GM21381 (cell line): ENCODE results near the gene CHTF18.
"Not testable (repeated sequence)": the region's sequence is repeated elsewhere in the genome, so short reads cannot be mapped to it uniquely, and the experiment has no call there.

Experiments
- ATAC-seq: cut with Tn5 transposase; IDR thresholded peaks from one replicate; pipeline ENCODE4 v1.9.1; 2021; ENCODE audit warnings: mild to moderate bottlenecking, moderate library complexity; ENCODE audit not compliant: unreplicated experiment

CHTF18 gene

DNA sequence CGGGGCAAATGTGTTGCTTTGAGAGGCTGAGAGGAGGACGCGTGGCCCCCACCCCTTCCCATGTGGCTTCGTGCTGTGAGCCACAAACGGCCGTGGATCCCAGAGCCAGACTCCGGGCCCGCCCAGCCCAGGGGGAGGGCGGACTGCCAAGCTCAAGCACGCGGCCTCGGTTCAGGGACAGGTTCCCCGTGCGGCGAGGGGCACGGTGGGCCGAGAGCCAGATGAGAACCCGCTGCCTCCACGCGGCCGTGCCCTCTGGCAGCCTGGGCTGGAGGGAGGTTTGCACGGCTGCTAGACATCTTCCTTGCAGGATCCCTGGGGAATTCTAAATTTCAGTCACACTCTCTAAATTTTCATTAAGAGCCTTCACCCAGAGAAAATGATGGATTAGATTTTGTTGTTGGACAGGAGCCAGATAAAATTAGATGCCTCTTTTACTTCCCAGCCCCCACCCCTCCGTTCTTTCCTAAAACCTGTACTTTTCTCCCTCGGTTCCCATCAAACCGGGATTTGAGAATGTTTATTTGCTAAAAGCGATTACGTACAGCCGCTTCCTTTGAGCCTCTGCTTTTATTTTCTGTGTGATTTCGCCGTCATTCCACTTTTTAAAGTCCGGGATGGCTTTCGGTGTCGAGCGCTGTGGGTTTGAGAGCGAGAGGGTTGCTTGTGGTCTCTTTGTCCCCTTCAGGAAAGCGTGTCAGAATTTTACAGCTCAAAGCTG, 37.1 kb downstream of the CHTF18 start:
- no peak for ATAC-seq

DNA sequence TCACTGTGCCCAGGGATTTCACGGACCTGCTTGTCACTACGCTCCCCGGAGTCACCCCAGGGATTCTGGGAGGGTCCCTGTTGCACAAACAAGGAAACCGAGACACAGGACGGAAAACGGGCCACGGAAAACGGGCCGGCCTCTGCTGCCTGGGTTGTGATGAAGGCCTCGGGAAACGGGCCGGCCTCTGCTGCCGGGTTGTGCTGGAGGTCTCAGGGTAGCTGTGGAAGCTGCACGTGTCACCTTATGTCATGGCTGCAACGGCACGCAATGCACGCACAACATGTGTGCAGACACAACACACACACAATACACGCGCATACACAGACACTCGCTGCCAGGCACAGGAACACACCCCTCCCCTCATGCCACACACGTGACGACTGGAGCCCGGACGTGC, 39.1 kb downstream of the CHTF18 start:
- ATAC-seq: no peak

DNA sequence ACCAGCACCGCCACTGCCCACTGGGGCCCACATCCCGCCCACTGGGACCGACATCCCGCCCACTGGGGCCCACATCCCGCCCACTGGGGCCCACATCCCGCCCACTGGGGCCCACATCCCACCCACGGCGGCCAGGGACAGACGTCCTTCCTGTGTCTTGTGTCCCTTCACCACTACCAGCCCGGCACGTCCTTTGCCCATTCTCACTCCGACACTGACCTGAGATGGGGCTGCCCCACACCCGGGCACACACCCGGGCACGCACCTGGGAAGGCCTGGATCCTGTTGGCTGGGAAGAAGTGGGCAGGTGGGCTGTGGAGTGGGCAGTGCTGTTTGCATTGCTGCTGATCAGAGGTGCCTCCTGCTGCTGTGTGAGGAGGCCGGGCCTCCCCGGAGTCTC, 40.5 kb downstream of the CHTF18 start:
- ATAC-seq: no peak

DNA sequence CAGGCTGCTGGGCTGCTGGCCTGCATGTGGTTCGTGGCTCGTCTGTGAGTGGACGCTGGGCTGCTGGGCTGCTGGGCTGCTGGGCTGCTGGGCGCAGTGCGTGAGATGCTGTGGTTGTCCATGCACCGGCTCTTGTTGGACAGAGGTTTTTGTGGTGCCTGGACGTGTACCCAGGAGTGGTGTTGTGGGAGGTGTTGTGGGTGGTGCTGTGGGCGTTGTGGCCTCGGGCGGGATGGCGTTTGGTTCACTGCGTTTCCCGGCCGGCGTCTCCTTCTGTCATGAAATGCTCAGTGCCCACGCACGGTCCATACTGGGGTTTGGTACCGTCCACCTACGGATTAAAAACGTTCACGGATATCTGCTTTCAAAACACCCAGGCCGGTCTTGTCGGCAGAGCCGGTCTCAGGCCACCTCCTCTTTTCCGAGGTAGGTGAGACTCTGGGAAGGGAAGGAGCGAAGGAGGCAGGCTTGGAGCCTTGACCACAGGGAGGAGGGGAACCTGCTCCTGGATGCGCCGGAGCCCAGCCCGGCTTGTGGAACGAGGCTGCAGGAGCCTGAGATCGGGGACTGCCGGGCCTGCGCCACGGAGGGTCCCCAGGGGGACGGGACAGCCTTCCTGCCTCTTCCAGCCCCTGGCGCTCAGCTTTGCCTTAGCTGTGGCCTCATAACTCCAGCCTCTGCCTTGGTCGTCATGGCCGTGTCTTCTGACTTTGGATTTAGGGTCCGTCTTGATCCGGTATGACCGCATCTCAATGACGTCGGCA, 41.9 kb downstream of the CHTF18 start:
- ATAC-seq: no peak

DNA sequence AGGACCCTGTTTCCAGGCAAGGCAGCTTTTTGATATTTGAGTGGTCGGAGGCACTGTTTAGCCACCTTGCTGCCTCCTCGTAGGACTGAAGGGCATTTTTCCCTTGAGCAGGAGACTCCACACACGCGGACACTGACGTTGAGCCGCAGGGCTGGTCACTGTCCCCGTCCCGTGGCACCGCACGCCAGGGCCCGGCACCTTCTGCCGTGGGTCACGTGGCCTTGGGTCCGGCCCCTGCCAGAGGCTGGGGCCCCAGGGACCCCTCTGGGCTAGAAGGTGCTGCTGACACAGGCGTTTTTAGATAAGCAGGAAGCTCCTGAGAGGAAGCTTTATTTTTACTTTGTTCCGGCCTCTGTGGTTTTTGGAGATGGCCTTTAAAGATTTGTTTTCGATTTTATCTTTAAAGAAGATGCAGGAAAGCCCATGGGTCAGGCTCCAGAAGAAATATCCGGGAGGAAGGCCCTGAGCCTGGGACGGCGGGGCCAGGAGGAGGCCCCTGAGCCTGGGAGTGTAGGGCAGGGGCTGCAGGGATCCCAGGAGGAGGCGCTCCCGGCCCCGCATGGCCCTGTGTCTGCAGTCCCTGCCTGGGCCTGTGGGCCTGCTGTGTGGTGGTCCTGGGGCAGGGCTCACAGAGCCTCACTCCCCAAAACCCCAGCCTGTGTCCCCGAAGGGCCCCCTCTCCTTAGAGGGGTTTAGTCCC, 42.6 kb downstream of the CHTF18 start:
- ATAC-seq: no peak

DNA sequence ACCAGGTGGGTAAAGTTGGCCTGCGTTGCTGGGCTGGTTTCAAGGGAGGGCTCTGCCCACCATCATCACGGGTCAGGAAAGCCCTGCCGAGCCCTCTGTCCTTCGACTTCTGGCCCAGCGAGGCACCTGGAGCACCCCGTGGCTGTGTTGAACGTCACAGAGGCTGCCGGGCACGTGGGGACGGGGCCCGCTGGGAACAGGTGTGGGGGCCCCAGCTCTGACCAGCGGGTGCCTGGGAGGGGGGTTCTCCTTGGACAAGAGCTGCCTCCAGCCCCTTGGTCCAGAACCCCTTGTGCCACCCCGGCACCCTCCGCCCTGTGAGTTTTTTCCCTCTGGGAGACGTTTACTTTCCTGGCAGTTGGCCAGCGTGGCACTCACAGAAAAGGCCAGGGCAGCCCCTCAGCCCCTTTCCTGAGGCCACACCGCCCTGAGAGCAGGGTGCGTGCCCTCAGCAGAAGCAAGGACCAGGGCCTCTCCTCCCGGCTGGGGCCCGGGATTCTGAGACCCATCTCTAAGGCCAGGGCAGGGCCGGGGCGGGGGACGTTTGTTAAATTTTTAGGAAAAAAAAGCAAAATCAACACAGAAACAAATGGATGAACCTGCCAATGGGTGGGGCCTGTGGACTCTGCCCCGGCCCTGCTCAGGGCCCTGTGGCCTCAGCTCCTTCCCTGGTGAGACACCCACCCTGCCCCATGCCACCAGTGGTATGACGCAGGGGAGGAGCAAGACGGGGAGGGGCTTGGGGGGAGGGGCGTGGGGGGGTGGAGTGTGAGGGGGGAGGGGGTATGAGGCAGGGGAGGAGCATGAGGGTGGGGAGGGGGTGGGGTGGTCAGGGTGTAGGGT, 43.4 kb downstream of the CHTF18 start:
- ATAC-seq: no peak

DNA sequence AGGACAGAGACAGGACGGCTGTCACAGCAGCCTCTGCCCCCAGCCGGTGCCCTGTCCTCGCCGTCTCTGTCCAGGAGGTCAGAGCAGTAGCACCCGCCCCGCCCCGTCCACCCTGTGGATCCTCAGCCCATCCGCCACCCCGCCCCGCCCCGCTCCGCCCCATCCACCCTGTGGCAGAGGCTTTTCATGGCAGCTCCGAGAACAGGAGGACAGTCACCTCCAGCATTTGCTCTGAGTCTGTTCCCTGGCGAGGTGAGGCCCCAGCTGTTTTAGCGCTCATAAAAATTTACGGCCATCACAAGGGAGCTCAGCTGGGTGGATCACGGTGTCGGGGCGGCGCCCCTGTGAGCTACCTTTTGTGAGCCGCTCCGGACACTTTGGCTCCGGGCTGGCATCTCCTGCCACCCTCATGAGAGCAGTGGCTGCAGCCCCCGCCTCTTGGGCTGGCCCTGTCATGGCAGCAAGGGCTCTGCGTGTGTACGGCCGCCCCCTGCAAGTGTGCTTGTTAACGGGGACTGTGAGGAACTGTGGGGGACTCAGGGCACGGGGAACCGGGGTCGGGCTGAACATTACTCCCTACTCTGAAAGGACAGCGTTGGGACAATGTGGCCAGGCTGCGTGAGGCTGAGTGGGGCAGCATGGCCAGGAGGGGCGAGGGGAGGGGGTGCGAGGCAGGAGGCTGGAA, 44.4 kb downstream of the CHTF18 start:
- no peak for ATAC-seq

DNA sequence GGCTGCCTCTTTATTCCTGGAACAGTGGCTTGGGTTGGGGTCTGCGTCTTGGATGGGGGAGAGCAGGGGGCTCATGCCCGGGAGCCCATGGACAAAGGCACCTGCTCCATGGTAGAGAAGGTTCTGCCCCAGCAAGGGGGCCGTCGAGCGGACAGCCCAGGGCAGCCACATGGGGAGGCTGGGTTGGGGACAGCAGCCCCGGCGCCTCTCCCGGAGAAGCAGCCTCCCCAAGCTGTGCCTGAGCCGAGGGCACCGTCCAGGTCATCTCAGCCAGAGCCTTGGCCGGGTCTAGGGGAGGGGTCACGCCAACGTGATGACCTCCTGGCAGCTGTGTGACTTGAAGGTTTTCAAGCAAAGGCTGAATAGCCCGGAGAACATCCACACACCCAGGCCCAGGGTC, 45.0 kb downstream of the CHTF18 start:
- ATAC-seq: no peak

DNA sequence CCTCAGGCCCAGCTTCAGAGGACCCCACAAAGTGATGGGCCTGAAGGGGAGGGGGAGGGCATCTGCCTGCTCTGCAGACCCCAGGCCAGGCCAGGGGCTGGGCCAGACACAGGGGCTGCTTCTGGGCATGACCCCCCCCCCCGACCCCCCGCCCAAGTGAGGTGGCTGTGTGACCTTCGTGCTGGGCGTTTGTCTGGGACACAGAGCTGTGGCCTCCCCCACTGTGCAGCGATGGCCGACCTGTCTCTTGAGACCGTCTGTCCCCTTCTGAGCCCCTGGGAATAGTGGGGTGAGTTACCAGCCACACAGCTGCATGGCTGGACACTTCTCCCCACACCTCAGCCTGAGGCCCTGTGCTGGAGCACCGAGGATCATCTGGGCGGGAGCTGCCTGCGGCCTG, 47.0 kb downstream of the CHTF18 start:
- ATAC-seq: no peak

DNA sequence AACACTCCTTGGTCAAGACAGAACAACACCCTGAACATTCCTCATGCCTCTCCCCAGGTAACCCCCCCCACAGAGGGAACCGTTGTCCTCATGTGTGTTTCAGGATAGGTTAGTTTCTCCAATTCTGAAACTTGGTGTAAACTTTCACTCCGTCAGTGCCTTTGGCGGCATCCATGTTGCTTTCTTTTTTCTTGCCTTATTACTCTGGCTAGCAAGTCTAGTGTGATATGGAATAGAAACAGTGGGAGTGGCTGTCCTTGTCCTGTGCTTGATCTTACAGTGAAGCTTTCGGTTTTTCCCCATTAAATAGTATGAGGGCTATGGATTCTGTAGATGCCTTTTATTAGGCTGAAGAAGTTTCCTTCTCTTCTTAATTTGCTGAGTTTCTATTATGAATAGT, 47.8 kb downstream of the CHTF18 start:
- no peak for ATAC-seq

DNA sequence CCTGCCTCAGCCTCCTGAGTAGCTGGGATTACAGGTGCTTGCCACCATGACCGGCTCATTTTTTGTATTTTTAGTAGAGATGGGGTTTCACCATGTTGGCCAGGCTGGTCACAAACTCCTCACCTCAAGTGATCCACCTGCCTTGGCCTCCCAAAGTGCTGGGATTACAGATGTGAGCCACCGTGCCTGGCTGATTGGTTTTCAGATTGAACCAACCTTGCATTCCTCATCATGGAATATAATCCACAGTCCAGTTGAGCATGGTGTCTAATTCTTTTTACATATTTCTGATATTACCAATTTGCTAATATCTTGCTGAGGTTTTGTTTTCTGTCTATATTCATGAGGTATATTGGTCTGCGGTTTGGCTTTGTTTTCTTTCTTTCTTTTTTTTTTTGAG, 48.4 kb downstream of the CHTF18 start:
- not testable (repeated sequence) for ATAC-seq

DNA sequence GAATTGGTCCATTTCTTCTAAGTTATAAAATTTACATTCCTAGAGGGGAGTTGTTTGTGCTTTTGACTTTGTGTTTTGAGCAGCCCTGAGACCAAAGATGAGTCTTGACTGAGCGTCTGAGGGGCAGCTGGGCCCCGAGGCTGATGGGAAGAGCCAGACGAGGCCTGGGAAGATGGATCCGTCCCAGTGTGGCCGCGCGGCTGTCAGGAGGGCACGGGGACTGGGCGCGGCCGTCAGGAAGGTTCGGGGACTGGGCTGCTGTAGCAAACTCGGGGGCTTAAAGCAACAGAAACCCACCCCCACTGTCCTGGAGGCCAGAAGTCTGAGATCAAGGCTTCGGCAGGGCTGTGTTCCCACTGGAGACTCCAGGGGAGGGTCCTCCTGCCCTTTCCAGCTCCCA, 50.3 kb downstream of the CHTF18 start:
- ATAC-seq: no peak

DNA sequence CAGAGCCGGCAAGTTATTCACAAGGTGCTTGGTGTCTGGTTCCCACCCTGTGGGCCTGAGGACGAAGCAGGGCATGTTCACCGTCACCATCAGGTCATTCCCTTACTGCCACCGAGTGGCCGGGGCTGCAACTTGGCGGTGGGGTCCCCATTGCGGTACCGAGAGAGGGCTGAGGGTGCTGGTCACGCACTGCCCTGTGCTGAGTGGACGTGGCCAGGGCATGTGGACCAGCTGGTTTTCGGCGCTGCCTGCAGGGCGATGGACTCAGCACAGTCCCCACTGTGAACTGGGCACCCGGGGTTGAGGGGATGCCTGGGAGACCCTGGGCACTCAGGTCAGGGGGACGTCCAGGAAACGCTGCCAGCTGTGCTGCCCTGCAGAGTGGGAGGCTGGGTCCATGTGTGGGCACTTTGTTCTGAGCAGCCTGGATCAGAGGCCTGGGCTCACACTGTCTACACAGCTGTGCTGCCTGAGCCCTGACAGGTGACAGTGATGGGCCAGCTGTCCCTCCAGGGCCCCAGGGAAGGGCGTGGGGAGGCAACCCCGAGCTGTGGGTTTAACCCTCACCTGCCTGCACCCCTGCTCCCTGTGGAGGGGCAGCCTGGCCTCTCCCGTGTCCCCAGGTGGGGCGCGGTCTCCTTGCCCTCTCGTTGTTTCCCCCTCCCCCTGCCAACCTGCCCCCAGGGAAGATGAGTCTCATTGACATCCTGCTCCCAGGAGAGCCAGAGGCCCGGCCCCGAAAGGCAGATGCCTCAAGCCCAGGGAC, 51.4 kb downstream of the CHTF18 start:
- no peak for ATAC-seq

DNA sequence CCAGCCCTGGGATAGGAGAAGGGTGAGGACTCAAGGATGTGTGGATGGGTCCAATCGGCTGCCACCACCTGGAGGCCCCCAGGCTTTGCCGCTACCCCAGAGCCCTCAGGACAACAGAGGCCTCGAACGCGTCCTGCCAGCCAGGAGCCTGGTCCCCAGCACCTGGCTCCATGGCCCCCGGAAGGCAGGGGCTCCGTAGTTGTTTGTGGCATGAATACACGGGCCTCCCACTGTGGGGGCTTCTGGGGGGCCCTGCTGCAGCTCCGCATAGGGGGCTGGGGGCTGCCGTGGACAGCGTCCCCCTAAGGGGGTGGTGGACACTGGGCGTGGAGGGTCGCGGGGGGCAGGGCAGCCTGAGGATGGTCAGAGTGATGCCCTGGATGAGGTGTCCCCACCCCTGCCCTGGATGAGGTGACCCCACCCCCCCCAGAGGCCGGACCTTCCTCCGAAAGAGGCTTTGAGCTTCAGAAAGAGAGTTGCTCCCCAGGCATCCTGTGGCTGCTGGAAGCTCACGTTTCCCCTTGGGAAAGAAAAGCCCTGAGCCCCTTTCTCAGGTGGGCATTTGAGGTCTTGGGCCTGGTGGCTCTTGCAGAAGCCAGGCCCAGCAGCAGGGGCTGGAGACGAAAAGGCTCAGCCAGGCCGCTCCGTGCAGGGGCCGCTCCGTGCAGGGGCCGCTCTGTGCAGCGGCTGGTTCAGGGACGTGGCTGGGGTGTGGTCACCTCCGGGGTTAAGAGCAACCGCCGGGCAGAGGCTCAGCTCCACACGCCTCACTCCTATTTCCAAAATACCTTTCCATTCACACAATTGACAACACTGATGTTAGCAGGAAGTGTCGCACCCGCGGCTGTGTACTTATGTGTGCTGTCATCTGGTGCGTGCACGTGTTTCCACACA, 52.4 kb downstream of the CHTF18 start:
- no peak for ATAC-seq

DNA sequence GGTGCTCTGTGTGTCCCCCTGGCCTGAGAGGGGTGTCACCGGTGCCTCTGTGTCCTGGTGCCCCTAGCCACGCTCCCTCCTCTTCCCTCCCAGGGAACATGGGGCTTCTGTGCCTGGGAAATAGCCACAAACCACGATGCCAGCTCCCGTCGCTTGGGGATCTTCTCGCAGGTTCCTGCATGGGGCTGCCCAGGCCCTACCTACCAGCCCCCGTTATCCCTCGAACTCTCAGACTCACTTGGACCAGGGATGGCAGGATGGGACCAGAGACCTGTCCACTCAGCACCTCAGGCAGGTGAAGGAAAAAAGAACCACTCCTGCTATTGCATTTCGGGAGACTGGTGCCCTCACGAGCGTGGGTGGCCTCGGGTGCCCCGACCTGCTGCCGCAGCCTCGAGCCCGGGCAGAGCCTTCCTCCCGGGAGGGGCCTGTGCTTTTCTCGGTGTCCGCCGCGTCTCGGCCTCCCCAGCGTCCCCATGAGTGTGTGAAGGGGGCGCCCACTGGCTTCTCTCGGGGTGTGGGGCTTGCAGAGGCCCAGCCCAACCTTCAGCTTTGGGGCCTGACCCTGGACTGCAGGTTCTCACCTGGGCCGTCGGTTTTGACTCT, 53.1 kb downstream of the CHTF18 start:
- no peak for ATAC-seq

DNA sequence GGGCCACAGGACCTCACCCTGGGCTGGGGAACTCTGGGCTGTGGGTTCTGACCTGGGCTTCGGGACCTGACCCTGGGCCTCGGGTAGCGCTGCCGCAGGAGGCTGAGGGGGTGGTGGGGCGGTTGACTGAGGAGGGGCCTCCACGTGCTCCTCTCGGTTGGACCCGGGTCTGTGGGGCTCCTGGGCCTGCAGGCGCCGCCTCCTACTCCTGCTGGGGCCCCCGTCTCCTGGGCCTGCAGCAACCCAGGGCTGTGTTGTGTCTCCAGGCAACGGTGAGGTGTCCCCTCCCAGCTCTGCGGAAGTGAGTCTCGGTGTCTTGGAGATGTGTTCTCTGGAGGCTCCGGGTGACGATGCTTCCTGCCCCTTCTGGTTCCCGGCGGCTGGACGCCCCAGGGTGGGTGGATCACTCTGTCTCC, 53.6 kb downstream of the CHTF18 start:
- no peak for ATAC-seq

DNA sequence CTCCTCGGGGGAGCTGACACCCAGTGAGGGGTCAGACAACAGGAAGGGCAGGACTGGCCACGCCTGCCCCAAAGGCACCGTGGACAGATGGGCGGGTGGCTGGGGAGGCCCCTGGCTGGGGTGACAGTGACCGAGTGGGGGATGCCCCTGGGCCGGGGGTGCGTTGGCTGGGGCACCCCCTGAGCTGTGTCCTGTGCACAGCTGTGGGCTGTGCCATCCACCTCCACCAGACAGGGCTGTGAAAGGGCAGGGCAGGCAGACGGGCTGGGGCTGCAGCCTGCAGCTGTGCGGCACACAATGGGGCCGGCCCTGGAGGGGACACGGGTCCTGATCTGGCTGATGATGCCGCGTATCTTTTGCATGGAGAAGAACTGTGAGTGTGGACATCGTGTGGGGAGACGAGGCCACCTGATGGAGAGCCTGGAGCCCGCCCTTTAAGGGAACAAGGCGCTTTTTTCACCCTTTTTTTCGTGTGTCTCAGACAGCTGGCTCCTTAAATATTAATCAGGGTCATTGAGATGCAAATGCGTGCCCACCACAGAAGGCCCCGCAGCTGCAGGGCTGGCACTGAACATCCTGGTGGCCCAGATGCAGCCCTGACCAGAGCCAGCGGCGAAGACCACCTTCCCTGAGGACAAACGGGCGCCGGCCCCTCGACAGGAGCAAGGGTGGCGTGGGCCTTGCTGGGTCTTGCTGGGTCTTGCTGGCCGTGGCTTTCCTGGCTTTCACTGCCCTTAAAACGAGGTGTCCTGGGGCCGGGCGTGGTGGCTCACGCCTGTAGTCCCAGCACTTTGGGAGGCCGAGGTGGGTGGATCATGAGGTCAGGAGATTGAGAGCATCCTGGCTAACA, 54.5 kb downstream of the CHTF18 start:
- ATAC-seq: no peak
